Measurements from ENCODE around the gene RAVER2.

GRCh38 chr1:64865105-64865757 is 120.4 kb downstream of the RAVER2 start:
- no peak for TF ChIP-seq POLR2A (IDR thresholded peaks at IDR 0.05; ENCODE audit: low read depth, low read length)
- TF ChIP-seq POLR2AphosphoS5 (IDR thresholded peaks at IDR 0.05; ENCODE audit: low read depth, low read length) = no peak
- TF ChIP-seq TAF1 (IDR thresholded peaks at IDR 0.05; ENCODE audit: low read depth, low read length) = no peak
- TF ChIP-seq PAX5 (IDR thresholded peaks at IDR 0.05; ENCODE audit: insufficient read depth, low read length, severe bottlenecking) = no peak

Measured in GM12891 (cell line).